LNCAP (cell line): ENCODE measurements around the gene SF3B2.

Experiments used
- CTCF ChIP-seq: fragments of 450-650 bp; IDR thresholded peaks from 2 replicates; pipeline ENCODE4 v1.5.1; 2017; ENCODE audit warnings: mild to moderate bottlenecking

SF3B2 gene

GRCh38 chr11:66022401-66023185, 29.6 kb upstream of the SF3B2 start:
- peak; percentile 99 for TF ChIP-seq CTCF

GRCh38 chr11:66026017-66026529, 26.1 kb upstream of the SF3B2 start, which contains the start of gene CATSPER1:
Gene CATSPER1 (minus strand): TSS chr11:66026479. CDS start chr11:66026379, 100 bp downstream.
- no peak for TF ChIP-seq CTCF

GRCh38 chr11:66032957-66033735, 19.0 kb upstream of the SF3B2 start:
- no peak for TF ChIP-seq CTCF

- TF ChIP-seq CTCF, result no peak
Measured at GRCh38 chr11:66035653-66036333, 16.4 kb upstream of the SF3B2 start.

- TF ChIP-seq CTCF, result no peak
Measured at GRCh38 chr11:66036334-66036710, 15.8 kb upstream of the SF3B2 start.

- TF ChIP-seq CTCF, result no peak
Measured at GRCh38 chr11:66037327-66037726, 14.8 kb upstream of the SF3B2 start.

GRCh38 chr11:66039765-66040164, 12.4 kb upstream of the SF3B2 start:
- no peak for TF ChIP-seq CTCF
